Pulmonary artery endothelial cell (primary cell): ENCODE data around the gene STYXL2. TPM values are rescaled to one million over a fixed set of nuclear protein-coding genes. Genes with fewer than 3 reads are reported as not detected.

Experiments used
- DNase-seq: peaks from one replicate; pipeline ENCODE4 v3.0.0-alpha.2; 2011; ENCODE audit warnings: low read depth, low spot score
- total RNA-seq: library from RNA; depleted of rRNA; stranded (reverse); fragments of >200 nt; gene quantifications from 2 replicates; pipeline ENCODE4 v1.2.3, GENCODE V29; 2014

Gene STYXL2
- total RNA-seq, 1 donor from 2014 or later: not detected

DNA sequence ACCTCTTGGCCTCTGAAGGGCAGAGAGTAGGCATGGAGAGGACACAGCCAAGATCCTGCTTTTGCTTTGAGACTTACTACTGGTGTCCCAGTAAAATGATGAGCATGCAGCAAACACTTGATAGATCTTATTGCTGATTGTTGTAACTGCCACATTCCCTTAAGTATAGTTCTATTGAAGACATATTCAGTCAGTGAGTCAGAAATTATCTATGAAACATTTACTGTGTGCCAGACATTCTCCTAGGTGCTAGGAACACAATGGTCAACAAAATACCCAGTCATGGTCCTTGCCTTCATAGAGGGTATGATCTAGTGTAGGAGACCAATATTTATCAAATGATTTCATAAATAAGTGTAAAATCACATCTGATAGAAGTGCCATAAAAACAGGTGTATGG lies 13.6 kb downstream of the STYXL2 start:
- DNase-seq: no peak

DNA sequence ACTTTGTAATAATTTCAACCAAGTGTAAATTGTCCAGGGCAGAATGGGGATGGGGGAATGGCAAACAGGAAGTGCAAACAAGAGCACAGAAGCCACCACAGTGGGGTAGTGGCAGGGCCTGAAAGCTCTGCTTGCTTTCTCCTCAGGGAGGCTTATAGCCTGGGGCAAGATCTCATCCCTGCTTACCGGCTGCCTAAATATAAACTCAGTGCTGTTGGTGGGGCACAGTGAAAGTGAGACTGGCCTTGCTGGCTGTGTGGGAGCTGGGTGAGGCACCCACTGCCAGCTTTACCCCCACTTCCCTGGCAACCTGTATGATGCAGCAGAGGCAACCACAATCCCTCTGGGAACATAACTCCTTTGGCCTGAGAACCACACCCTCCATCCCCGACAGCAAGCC lies 15.2 kb downstream of the STYXL2 start:
- no peak for DNase-seq

DNA sequence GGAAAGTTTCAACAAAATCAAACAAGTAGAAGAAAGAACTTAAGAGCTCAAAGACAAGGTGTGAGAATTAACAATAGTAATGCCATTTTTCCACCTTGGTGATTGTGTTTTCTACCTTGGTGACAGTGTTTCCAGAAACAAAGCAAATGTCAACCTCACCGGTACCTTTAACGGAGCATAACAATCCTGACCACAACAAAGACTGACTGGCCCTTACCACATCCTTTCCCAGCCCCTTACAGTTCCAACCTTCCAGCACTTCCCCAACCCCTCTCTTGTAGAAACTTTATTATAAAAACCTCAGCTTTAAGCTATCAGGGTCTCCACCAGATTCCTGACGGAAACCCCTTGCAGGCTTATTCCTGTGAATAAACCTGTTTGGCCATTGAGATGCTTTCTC lies 16.7 kb downstream of the STYXL2 start:
- no peak for DNase-seq

DNA sequence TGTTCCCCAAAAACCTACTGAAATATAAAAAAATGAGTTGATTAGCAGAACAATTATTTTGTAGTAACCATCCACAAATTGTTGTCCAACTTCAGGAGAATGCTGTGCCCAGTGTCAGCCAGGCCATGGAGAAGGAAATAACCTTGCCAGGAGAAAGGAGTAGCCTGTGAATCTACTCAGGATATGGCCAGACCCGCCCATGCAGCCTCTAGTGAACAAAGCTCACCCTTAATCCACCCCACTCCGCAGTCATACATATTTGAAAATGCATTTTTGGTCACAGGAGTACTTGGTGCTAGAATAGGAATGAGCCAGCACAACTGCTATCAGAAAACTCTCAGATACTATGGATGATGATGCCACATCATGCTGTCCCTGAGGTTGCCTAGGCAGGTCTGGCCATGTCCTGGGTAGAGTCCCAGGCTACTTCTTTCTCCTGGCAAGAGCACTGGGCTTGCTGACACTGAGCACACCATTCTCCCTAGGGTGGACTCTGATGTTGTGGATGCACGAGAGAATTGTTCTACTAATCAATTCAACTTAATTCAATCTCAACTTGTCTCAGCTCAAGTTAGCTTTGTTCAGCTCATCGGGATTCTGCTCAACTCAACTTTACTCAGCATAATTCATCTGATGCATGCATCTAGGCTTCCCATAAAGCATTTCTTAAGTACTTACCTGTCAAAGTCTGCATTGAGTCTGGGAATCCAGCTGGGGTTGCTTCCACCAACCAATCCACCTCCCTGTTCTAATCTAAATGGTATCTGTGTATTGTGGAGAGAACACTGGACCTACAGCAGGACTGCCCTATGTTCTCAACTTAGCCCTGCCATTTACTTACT lies 18.2 kb downstream of the STYXL2 start:
- no peak for DNase-seq

DNA sequence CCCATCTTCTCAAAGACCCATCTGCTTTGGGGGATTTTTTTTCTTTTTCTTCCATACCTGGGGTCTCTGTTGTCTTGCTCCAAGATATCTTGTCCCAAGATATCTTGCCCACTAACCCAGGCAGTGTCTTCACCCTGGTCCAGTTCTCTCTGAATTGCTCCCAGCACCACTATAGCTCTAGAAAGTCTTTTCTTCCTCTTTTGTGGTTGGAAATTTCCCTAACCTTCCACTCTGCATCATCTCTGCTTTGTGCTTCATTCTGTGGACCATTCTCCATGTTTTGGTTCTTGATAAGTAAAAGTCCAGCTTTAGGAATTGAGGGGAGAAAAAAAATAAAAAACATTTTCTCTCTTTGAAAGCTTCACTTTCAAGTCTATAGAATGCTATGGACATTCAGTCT lies 20.9 kb downstream of the STYXL2 start:
- no peak for DNase-seq

DNA sequence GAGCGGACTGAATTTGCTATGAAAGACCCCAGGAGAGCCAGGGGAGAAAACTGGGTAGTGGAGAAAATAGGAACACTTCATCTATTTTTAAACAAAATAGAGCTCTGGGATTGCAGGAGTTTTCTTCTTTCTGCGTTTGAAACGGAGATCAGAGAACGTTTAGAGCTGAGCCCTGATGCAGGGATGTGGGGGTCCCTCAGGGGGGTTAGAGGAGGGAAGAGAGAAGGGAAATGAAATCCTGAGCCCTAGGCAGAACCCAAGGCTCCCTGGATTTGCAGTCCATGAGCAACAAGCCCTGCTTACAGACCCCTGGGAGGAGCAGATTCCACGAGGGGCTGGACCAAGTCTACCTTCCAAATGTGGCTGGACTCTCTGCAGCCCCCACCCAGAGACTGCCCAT lies 21.8 kb downstream of the STYXL2 start:
- no peak for DNase-seq

DNA sequence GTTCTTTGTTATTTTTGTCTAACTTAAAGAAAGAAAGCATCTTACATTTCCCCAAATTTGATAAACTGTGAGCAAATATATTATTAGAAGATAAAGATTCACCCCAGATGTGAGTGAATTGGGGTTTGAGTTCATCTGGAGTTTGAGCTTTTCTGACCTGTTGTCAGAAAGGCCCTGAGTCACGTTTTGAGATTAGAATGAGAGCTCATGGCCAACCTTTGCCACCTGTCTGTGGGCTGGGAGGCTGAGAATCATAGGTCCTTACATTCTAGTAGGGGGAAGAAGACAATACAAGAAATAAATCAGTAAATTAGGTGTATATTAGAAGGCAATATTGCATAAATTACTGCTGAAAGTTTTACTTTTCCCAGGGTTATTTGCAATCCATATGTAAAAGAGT lies 22.3 kb downstream of the STYXL2 start:
- no peak for DNase-seq

DNA sequence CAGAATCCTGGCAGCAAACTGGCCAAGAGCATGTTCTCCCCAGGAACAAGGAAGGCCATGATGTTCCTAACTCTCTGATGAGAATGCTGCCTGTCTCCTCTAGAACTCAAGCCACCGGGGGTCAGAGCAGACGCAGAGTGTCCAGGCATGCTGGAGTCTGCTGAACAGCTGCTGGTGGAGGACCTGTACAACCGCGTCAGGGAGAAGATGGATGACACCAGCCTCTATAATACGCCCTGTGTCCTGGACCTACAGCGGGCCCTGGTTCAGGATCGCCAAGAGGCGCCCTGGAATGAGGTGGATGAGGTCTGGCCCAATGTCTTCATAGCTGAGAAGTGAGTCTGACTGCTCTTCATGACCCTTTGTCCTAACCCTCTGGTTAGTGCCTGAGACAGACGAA lies 23.4 kb downstream of the STYXL2 start:
- DNase-seq: no peak

DNA sequence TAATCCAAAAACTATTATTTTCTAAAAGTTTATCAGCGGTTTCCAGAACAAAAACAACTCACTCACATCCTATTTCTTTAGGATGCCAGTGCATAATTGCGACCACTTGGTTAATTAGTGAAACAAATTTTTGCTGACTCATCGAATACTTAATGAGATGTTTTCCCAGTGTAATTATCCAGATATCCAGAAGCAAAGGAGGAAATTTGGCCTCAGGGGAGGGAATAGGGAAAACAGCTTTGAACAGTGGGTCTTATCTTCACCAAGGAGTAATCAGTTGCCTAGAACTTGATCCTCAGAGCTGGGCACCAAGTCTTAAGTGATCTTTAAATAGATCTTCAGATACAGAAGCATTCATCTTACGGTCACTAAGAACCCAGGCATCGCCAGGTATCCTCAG lies 24.3 kb downstream of the STYXL2 start:
- no peak for DNase-seq

DNA sequence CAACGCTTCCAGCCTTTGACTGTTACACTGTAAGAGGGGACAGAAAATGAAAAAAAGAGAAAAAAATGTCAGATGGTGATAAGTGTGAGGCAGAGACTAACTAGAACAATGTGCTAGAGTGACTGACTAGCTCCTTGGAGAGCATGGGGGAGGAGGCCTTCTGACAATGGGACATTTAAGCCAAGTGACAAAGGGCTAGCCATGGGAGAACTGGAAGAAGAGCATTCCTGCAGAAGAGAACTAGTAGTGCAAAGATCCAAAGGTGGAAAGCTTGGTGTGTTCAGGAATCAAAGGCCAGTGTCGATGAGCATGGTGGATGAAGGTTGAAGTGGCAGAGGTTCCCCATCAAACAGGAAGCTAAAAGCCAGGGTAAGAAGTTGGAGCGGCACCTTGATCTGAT lies 25.8 kb downstream of the STYXL2 start:
- no peak for DNase-seq

DNA sequence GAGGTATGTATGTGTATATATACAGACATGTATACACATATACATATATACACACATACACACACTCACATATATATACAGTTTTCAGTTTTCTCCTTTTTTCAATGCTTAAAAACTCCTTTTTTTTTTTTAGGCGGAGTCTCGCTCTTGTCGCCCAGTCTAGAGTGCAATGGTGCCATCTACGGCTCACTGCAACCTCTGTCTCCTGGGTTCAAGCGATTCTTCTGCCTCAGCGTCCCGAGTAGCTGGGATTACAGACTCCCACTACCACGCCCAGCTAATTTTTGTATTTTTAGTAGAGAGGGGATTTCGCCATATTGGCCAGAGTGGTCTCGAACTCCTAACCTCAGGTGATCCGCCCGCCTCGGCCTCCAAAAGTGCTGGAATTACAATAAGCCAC lies 27.0 kb downstream of the STYXL2 start:
- no peak for DNase-seq

DNA sequence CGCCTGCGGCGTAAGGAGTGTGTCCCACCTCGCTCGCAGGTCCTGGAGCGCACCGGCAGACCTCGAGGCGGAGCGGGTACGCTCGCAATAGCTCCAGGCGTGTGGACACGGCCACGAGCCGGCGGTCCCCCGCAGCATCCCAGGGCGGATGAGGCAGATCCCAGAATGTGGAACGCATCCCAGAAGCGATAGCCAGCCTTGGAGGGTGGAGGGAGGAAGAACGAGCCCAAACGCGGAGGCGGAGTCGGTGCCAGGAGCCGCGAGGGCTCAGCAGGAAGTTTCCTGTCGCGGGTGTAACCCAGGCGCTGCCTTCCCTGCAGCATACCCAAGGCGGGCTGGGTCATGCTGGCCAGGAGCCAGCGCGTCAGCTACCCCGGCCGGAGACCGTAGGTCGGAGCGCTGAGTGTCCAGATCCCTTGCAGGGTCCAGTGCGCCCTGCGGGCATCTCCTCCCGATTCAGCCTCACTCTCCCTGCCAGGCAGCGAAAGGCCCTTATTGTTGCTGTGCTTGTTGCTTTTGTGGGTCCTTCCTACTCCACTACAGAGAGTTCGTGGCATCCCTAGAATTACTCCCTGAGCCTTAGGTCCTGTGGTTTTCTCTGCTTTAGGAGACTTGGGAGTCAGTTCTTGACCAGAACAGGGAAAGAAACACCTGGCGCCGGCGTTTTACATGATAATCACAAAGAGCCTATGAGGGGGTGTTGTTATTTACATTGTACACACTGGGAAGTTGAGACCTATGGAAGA lies 27.7 kb downstream of the STYXL2 start:
- DNase-seq: no peak

DNA sequence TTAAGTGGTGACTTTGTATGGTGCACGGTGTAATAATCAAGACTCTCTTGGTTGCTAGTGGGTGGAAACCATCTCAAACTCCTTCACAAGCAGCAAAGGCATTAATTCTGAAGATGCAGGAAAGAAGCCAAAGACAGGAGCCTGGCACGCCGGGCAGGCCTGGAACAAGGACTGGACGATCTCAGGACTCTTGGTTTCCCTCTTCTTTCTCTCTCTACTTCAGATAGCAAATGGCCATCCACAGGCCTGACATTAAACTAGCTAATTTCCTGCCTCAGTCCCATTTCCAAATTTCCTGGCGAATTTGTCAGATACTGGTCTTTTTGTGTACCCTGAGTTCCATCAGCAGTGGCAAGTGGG lies 28.2 kb downstream of the STYXL2 start:
- no peak for DNase-seq

DNA sequence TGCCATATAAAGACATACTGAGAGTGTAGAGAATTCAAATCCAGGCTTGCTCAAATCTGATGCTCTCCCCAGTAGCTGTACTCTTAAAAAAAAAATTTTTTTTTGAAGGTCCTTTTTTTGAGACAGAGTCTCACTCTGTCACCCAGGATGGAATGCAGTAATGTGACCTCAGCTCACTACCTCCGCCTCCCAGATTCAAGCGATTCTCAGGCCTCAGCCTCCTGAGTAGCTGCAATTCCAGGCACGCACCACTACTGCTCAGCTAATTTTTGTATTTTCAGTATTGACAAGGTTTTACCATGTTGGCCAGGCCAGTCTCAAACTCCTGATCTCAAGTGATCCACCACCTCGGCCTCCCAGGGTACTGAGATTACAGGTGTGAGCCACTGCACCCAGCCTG lies 28.7 kb downstream of the STYXL2 start:
- no peak for DNase-seq

DNA sequence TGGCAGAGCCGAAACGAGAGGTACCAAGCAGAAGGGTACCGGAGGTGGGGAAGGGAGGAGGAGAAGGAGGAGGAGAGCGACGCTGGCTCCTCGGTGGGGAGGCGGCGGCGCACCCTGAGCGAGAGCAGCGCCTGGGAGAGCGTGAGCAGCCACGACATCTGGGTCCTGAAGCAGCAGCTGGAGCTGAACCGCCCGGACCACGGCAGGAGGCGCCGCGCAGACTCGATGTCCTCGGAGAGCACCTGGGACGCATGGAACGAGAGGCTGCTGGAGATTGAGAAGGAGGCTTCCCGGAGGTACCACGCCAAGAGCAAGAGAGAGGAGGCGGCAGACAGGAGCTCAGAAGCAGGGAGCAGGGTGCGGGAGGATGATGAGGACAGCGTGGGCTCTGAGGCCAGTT lies 32.4 kb downstream of the STYXL2 start:
- DNase-seq: no peak

DNA sequence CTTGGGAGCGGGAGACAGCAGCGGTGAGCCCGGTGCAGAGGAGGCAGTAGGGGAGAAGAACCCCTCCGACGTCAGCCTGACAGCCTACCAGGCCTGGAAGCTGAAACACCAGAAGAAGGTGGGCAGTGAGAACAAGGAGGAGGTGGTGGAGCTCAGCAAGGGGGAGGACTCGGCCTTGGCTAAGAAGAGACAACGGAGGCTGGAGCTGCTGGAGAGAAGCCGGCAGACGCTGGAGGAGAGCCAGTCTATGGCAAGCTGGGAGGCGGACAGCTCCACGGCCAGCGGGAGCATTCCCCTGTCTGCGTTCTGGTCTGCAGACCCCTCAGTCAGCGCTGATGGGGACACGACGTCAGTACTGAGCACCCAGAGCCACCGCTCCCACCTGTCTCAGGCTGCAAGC lies 32.9 kb downstream of the STYXL2 start:
- DNase-seq: no peak

DNA sequence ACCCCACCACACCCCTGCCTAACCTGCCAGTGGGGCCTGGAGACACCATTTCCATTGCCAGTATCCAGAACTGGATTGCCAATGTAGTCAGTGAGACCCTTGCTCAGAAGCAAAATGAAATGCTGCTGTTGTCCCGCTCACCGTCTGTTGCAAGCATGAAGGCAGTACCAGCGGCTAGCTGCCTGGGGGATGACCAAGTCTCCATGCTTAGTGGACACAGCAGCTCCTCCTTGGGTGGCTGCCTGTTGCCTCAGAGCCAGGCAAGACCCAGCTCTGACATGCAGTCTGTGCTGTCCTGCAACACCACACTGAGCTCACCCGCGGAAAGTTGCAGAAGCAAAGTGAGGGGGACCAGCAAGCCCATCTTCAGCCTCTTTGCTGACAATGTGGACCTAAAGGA lies 33.4 kb downstream of the STYXL2 start:
- no peak for DNase-seq

DNA sequence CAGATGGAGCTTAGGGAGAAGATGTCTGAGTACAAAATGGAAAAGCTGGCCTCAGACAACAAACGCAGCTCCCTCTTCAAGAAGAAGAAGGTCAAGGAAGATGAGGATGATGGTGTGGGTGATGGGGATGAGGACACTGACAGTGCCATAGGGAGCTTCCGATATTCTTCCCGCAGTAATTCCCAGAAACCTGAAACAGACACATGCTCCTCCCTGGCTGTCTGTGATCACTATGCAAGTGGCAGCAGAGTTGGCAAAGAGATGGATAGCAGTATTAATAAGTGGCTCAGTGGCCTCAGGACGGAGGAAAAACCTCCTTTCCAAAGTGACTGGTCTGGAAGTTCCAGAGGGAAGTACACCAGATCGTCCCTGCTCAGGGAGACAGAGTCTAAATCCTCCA lies 33.8 kb downstream of the STYXL2 start:
- no peak for DNase-seq

DNA sequence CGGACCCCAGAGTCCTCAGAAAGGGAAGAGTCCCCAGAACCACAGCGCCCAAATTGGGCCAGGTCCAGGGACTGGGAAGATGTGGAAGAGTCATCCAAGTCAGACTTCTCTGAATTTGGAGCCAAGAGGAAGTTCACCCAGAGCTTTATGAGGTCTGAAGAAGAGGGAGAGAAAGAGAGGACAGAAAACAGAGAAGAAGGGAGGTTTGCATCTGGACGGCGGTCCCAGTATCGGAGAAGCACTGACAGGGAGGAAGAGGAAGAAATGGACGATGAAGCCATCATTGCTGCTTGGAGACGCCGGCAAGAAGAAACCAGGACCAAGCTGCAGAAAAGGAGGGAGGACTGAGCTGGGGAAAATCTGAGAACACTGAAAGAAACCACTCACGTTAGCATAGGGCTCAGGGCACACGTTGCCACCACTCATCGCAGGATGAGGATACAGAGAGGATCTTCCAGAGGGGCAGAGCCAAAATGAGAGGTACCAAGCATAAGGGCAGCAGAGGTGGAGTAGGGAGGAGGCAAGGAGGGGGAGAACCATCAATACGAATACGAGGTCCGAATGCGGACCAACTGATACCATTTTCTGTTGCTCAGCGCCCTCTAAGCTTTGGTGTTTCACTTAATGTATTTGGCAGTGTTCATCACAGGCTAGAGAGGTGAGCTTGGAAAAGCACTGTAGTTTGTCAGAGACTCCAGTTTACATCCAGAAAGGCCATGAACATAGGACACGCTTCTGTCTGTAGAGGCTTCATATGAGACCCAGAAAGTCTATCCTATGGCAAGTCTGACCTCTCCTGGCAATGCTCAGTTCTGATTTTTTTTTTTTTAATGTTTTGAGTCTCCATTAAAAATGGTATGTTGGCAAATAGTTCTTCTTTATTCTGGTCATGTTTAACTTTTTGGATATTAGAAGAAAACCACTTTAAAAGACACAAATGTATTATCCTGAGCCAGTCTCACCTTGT lies 34.7 kb downstream of the STYXL2 start:
- no peak for DNase-seq

DNA sequence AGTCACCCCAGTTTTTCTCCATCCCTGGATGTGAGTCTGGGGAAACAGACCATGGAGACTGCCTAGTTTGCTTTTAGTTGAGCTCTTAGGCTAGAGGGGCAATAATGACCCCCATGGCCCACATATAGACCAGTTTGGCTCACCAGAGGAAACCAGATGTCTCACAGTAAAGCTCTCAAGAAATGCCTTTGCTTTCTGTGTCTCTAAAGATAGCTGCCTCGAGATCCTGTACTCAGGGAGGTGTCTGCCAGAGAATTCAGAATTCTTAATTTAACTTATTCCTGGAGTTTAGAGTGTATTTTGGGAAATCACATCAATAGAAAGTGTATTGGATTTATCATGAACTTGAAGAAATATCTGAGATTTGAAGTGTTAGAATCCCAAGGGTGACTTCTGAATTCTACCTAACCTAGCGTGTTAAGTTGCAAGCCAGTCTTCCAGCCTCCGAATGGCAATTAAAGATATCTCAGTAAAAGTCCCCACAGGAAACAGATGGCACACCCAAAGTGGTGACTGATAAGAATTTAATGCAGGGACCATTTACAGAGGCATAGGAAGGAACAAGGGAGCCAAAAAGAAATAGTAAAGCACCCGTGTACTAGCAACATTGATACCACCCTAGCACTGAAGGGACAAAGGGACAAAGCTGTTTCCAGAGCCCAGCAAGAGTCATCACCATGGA lies 37.1 kb downstream of the STYXL2 start:
- no peak for DNase-seq

DNA sequence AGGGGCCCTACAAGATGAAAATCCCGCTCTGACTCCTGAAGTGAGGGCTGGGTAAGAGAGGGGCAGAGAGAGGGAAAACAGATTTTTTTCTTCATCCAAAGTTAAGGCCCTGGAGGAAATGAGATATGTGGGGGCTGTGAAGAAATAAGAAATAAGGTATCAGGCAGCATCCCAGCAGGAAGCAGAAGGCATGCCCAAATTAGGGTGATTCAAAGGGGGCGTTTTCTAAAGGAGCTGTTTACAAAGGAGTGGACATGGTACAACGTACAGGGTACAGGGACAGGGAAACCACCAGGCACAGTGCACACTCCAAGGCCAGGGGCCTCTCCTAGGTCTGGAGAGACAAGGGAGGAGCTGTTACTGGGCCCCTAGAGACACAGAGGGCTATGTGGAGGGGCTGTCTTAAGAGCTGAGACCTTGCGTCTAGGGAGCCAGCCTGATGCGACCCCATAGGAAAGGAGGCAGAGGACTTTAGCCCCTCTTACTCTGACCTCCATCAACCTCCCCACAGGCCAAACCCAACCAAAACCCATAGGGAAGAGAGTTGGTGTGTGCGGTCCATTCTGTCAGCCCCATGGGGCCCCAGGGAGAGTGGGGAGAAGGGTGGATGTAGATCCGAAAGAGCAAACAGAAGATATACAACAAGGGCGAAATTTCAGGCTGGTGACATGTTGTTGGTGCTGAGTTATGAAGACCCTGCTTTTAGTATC lies 38.6 kb downstream of the STYXL2 start:
- no peak for DNase-seq
